ENCODE measurements around the gene RAD51D. TPM values are rescaled to one million over a fixed set of nuclear protein-coding genes. Genes with fewer than 3 reads are reported as not detected.
"Not testable (repeated sequence)": the region's sequence is repeated elsewhere in the genome, so short reads cannot be mapped to it uniquely, and the experiment has no call there.

RAD51D gene
- total RNA-seq, 1 donor from 2014 or later: 31.1 TPM

- intact Hi-C loops (cut with micrococcal nuclease): no loop called here
Measured at GRCh38 chr17:35095741-35096140, 23.9 kb downstream of the RAD51D start.

GRCh38 chr17:35094902-35095301 lies 24.8 kb downstream of the RAD51D start:
- intact Hi-C loops (cut with micrococcal nuclease): no loop called here

GRCh38 chr17:35090707-35091106 lies 29.0 kb downstream of the RAD51D start:
- intact Hi-C loops (cut with micrococcal nuclease): not testable (repeated sequence)

GRCh38 chr17:35089586-35090296 lies 29.9 kb downstream of the RAD51D start:
- intact Hi-C loops (cut with micrococcal nuclease): loop anchor here (1.0 to 2.0 kb wide), 9 partner anchors 30 to 720 kb away; partner anchors contain the start of genes AP2B1, CCT6B, RAD51D and TAF15

- intact Hi-C loops (cut with micrococcal nuclease): loop anchor here (1.0 to 2.0 kb wide), 13 partner anchors 9 to 720 kb away; partner anchors contain the start of genes AP2B1, CCT6B, RAD51D and RFFL
Measured at GRCh38 chr17:35088881-35089585, 30.6 kb downstream of the RAD51D start.

GRCh38 chr17:35088356-35088880 lies 31.2 kb downstream of the RAD51D start:
- intact Hi-C loops (cut with micrococcal nuclease): loop anchor here (1.0 to 2.0 kb wide), 5 partner anchors 8 to 498 kb away; partner anchors contain the start of genes AP2B1, RFFL and SLFN13

- intact Hi-C loops (cut with micrococcal nuclease): loop anchor here (1.0 to 2.0 kb wide), 5 partner anchors 8 to 499 kb away; partner anchors contain the start of genes AP2B1, RFFL and SLFN13
Measured at GRCh38 chr17:35087731-35088355, 31.8 kb downstream of the RAD51D start.

GRCh38 chr17:35086931-35087573 lies 32.6 kb downstream of the RAD51D start:
- intact Hi-C loops (cut with micrococcal nuclease): no loop called here

- intact Hi-C loops (cut with micrococcal nuclease): no loop called here
Measured at GRCh38 chr17:35086164-35086563, 33.5 kb downstream of the RAD51D start.

- intact Hi-C loops (cut with micrococcal nuclease): no loop called here
Measured at GRCh38 chr17:35084987-35085386, 34.7 kb downstream of the RAD51D start.

GRCh38 chr17:35083071-35083470 lies 36.6 kb downstream of the RAD51D start:
- intact Hi-C loops (cut with micrococcal nuclease): no loop called here

GRCh38 chr17:35082073-35082657 lies 37.5 kb downstream of the RAD51D start:
- intact Hi-C loops (cut with micrococcal nuclease): no loop called here

GRCh38 chr17:35081638-35082037 lies 38.0 kb downstream of the RAD51D start:
- intact Hi-C loops (cut with micrococcal nuclease): loop anchor here (1.0 to 2.0 kb wide), 3 partner anchors 8 to 59 kb away; partner anchors contain the start of gene RFFL

- intact Hi-C loops (cut with micrococcal nuclease): loop anchor here (1.0 to 2.0 kb wide), 3 partner anchors 8 to 58 kb away; partner anchors contain the start of gene RFFL
Measured at GRCh38 chr17:35080536-35080935, 39.1 kb downstream of the RAD51D start.

GRCh38 chr17:35079547-35080423 lies 39.9 kb downstream of the RAD51D start:
- intact Hi-C loops (cut with micrococcal nuclease): loop anchor here (1.0 to 2.0 kb wide), 3 partner anchors 9 to 57 kb away; partner anchors contain the start of gene RFFL

- intact Hi-C loops (cut with micrococcal nuclease): no loop called here
Measured at GRCh38 chr17:35076874-35077273, 42.8 kb downstream of the RAD51D start.

- intact Hi-C loops (cut with micrococcal nuclease): no loop called here
Measured at GRCh38 chr17:35074711-35075707, 44.7 kb downstream of the RAD51D start.

GRCh38 chr17:35073991-35074627 lies 45.6 kb downstream of the RAD51D start:
- intact Hi-C loops (cut with micrococcal nuclease): loop anchor here (1.0 kb wide), 2 partner anchors 7 to 11 kb away; partner anchors contain the start of gene RFFL
